HL-60 (cell line): ENCODE results near the gene SLC5A11.

Experiments used
- DNase-seq, 2 experiments: peaks; one replicate each; pipeline ENCODE4 v3.0.0-alpha.2; 2010 to 2020; ENCODE audit warnings: low read depth in 1 of 2, low spot score in 1 of 2
- H3K27ac ChIP-seq: fragments of 250-450 bp; sonication (Bioruptor Pico); replicated peaks from 2 replicates; pipeline ENCODE4 v1.5.1; 2020; ENCODE audit warnings: mild to moderate bottlenecking, moderate library complexity
- H3K27me3 ChIP-seq: fragments of 250-450 bp; sonication (Bioruptor Pico); 2 replicates; pipeline ENCODE4 v1.5.1; 2021; ENCODE audit warnings: mild to moderate bottlenecking, moderate library complexity; ENCODE audit not compliant: insufficient read depth, poor library complexity, severe bottlenecking
- H3K4me3 ChIP-seq: replicated peaks from 2 replicates; pipeline ENCODE4 v1.5.1; 2011; ENCODE audit warnings: mild to moderate bottlenecking, control low read depth, low read length; ENCODE audit not compliant: insufficient read depth
- CTCF ChIP-seq: IDR thresholded peaks from one replicate; pipeline ENCODE4 v1.5.1; 2011; ENCODE audit warnings: low read length, control low read depth, inconsistent platforms; ENCODE audit not compliant: insufficient read depth
- GABPA ChIP-seq: IDR thresholded peaks from 2 replicates; pipeline ENCODE4 v1.6.1; 2012; ENCODE audit warnings: low read depth
- POLR2AphosphoS5 ChIP-seq: IDR thresholded peaks from 2 replicates; pipeline ENCODE4 v1.6.1; 2012; ENCODE audit warnings: low read depth
- REST ChIP-seq: IDR thresholded peaks from 2 replicates; pipeline ENCODE4 v1.6.1; 2012; ENCODE audit warnings: low read depth; ENCODE audit not compliant: insufficient replicate concordance
- SPI1 ChIP-seq: IDR thresholded peaks from 2 replicates; pipeline ENCODE4 v1.6.1; 2012; ENCODE audit warnings: low read depth, mild to moderate bottlenecking, borderline replicate concordance

Gene SLC5A11

GRCh38 chr16:24931091-24931490 is 85.3 kb downstream of the SLC5A11 start:
- no peak for DNase-seq
- no peak for TF ChIP-seq REST
- no peak overlapping the region for H3K27ac ChIP-seq
- H3K4me3 ChIP-seq: no peak overlapping the region
- no peaks in the 10 kb centered on the region for H3K27me3 ChIP-seq

GRCh38 chr16:24935336-24935735 is 89.6 kb downstream of the SLC5A11 start:
- Histone ChIP-seq H3K27me3 (no peaks in the 10 kb centered on the region), H3K4me3 (no peak overlapping the region), H3K27ac (no peak overlapping the region)
- no peak for TF ChIP-seq GABPA
- no peak for TF ChIP-seq REST
- no peak for TF ChIP-seq POLR2AphosphoS5
- no peak for TF ChIP-seq SPI1
- no peak for TF ChIP-seq CTCF
- no peak for DNase-seq

GRCh38 chr16:24936151-24936550 is 90.4 kb downstream of the SLC5A11 start:
- no peak overlapping the region for H3K27ac ChIP-seq
- TF ChIP-seq POLR2AphosphoS5 (no peak), SPI1 (no peak), REST (no peak), CTCF (no peak), GABPA (no peak)
- DNase-seq: no peak
- no peaks in the 10 kb centered on the region for H3K27me3 ChIP-seq
- H3K4me3 ChIP-seq: no peak overlapping the region

GRCh38 chr16:24939224-24939623 is 93.5 kb downstream of the SLC5A11 start:
- Histone ChIP-seq H3K27me3 (no peaks in the 10 kb centered on the region), H3K4me3 (no peak overlapping the region), H3K27ac (no peak overlapping the region)
- DNase-seq: no peak
- TF ChIP-seq CTCF: no peak
- TF ChIP-seq REST: no peak
- no peak for TF ChIP-seq GABPA
- no peak for TF ChIP-seq POLR2AphosphoS5
- no peak for TF ChIP-seq SPI1
